Activated CD4-positive, alpha-beta T cell treated with anti-CD3 and anti-CD28 coated beads, Interleukin-2, Interleukin-4, amounts not matched to agents 100 ng/mL and 50 ng/mL, durations not matched to agents 16 hours and 8 hours (primary cell): ENCODE results near the gene NR0B2.
A peak's percentile ranks its signal among the peaks of the same experiment; 100 is the strongest.
"Not testable (repeated sequence)": the region's sequence is repeated elsewhere in the genome, so short reads cannot be mapped to it uniquely, and the experiment has no call there.

Experiments used
- DNase-seq: peaks from one replicate; pipeline ENCODE4 v3.0.0-alpha.2; 2020; ENCODE audit warnings: low spot score

Gene NR0B2

GRCh38 chr1:26889551-26890466 is 24.0 kb downstream of the NR0B2 start, which contains the start of gene GPN2:
TSS of gene GPN2 (minus strand) at chr1:26890283. CDS start at chr1:26890096, 187 bp downstream.
- peak; percentile 87 for DNase-seq

- no peak for DNase-seq
Measured at GRCh38 chr1:26888231-26888630, 25.5 kb downstream of the NR0B2 start.

- DNase-seq, result peak; percentile 19
Measured at GRCh38 chr1:26887125-26887524, 26.6 kb downstream of the NR0B2 start.

- DNase-seq, result no peak
Measured at GRCh38 chr1:26882696-26883463, 30.9 kb downstream of the NR0B2 start.

GRCh38 chr1:26881611-26882010 is 32.2 kb downstream of the NR0B2 start:
- not testable (repeated sequence) for DNase-seq

- DNase-seq, result no peak
Measured at GRCh38 chr1:26879793-26880192, 34.0 kb downstream of the NR0B2 start.

- no peak for DNase-seq
Measured at GRCh38 chr1:26877326-26877725, 36.4 kb downstream of the NR0B2 start.

GRCh38 chr1:26874896-26875295 is 38.9 kb downstream of the NR0B2 start:
- DNase-seq, result no peak

- not testable (repeated sequence) for DNase-seq
Measured at GRCh38 chr1:26873097-26873496, 40.7 kb downstream of the NR0B2 start.

- DNase-seq, result peak; percentile 98
Measured at GRCh38 chr1:26864610-26865480, 48.9 kb downstream of the NR0B2 start.

GRCh38 chr1:26863685-26864077 is 50.1 kb downstream of the NR0B2 start:
- no peak for DNase-seq

- peak; percentile 74 for DNase-seq
Measured at GRCh38 chr1:26862781-26863684, 50.7 kb downstream of the NR0B2 start, which contains the start of gene SFN. TSS of gene SFN (plus strand) at chr1:26863149. CDS start at chr1:26863213, 64 bp downstream.

- DNase-seq, result no peak
Measured at GRCh38 chr1:26861889-26862378, 51.8 kb downstream of the NR0B2 start.
